Transverse colon (tissue), 3 donors: Measurements from ENCODE around the gene SMIM20.

ENCODE experiments used
- CTCF ChIP-seq, 5 experiments: fragments of 200-600 bp in 3 of 5; fragments of 450-650 bp in 2 of 5; sonication (generic) in 3 of 5; IDR thresholded peaks; 1 replicate in 2 of 5; 2 replicates in 3 of 5; pipeline ENCODE4 v1.5.1; 2016 to 2017; ENCODE audit warnings: antibody characterized with exemption in 5 of 5, inconsistent platforms in 3 of 5, mild to moderate bottlenecking in 2 of 5, moderate library complexity in 1 of 5
- EP300 ChIP-seq: sonication (generic); formaldehyde crosslinking; IDR thresholded peaks from one replicate; pipeline ENCODE4 v1.6.1; 2017; ENCODE audit warnings: antibody characterized with exemption, low read depth
- POLR2A ChIP-seq: fragments of 450-650 bp; IDR thresholded peaks from one replicate; pipeline ENCODE4 v1.6.1; 2016; ENCODE audit warnings: antibody characterized with exemption, mild to moderate bottlenecking, moderate library complexity

GRCh38 chr4:25882226-25882625, 31.8 kb upstream of the SMIM20 start:
- TF ChIP-seq CTCF (IDR thresholded peaks at IDR 0.05) (no peak), EP300 (no peak), POLR2A (no peak)
